Activated naive CD4-positive, alpha-beta T cell treated with anti-CD3 and anti-CD28 coated beads for 36 hours (primary cell): ENCODE results near the gene WDR31. TPM values are rescaled to one million over a fixed set of nuclear protein-coding genes. Genes with fewer than 3 reads are reported as not detected.

Experiments used
- CTCF ChIA-PET: fragments of 350-600 bp; sonication (Branson Sonifier 250); formaldehyde crosslinking; loops from one replicate; lab custom pipeline; 2021; ENCODE audit warnings: antibody characterized with exemption; lab: Charles Lee
- DNase-seq: peaks from one replicate; pipeline ENCODE4 v3.0.0-alpha.2; 2020
- H3K27ac Mint-ChIP-seq: one replicate; pipeline ENCODE4 v1.8.0; 2021; ENCODE audit warnings: mild to moderate bottlenecking, mixed read lengths
- H3K27me3 Mint-ChIP-seq: one replicate; pipeline ENCODE4 v1.8.0; 2021; ENCODE audit warnings: low read depth, mixed read lengths
- H3K36me3 Mint-ChIP-seq: one replicate; pipeline ENCODE4 v1.8.0; 2021; ENCODE audit warnings: low read depth, mixed read lengths
- H3K4me1 Mint-ChIP-seq: one replicate; pipeline ENCODE4 v1.8.0; 2021; ENCODE audit warnings: low read depth, mixed read lengths
- H3K4me3 Mint-ChIP-seq: one replicate; pipeline ENCODE4 v1.8.0; 2021; ENCODE audit warnings: mild to moderate bottlenecking, moderate library complexity, mixed read lengths
- H3K9me3 Mint-ChIP-seq: one replicate; pipeline ENCODE4 v1.8.0; 2021; ENCODE audit warnings: mixed read lengths
- intact Hi-C: fragments of 100-400 bp; cut with micrococcal nuclease; formaldehyde crosslinking; loops from one replicate; pipeline ENCODE4 v1.15.1; 2023
- total RNA-seq, 2 experiments: library from RNA; stranded (reverse); gene quantifications; one replicate each; pipeline ENCODE4 v1.2.3, GENCODE V29; 2021

WDR31 gene
- total RNA-seq, 2 experiments from 2014 or later = 0.81 to 0.88 TPM

DNA sequence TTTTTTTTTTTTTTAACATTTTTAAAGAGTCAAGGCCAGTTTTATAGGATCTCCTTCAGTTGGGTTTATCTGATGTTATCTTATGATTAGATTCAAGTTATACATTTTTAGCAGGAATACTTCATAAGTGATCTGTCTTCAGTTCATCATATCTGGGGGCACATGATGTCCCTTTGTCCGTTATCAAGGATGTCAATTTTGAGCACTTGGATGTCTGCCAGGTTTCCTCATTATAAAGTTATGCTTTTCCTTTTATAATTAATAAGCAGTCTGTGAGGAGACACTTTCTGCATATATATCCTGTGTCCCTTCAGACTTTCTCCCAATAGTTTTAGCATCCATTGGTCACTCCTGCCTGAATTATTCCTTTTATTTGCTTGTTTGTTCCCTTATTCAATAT lies 24.9 kb upstream of the WDR31 start:
- no peaks in the 10 kb centered on the region for H3K27me3 Mint-ChIP-seq
- CTCF ChIA-PET = interaction anchor here (1.4 kb wide), 1 partner anchor 15 kb away, joined by 3 read pairs; the partner anchor contains the start of gene BSPRY

DNA sequence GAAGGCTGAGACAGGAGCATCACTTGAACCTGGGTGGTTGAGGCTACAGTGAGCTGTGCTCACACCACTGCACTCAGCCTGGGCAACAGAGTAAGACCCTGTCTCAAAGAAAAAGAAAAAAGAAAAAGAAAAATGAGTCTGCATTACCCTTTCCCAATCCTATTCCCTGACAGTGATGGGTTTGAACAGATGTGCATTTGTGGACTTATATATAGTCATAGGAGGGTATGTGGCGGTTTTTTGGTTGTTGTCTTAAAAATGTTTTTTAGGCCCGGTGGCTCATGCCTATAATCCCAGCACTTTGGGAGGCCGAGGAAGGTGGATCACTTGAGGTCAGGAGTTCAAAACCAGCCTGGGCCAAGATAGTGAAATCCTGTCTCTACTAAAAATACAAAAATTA lies 23.3 kb upstream of the WDR31 start:
- CTCF ChIA-PET = interaction anchor here (1.4 kb wide), 1 partner anchor 13 kb away, joined by 3 read pairs; the partner anchor contains the start of gene HDHD3
- no peak overlapping the region for H3K27ac Mint-ChIP-seq
- no peaks in the 10 kb centered on the region for H3K36me3 Mint-ChIP-seq

More for the DNA sequence above, 24.9 kb upstream of the WDR31 start:
- Mint-ChIP-seq H3K9me3 (no peaks in the 10 kb centered on the region), H3K27ac (no peak overlapping the region), H3K36me3 (no peaks in the 10 kb centered on the region), H3K4me1 (peaks cover 11% of the 10 kb centered on the region), H3K4me3 (no peak overlapping the region)
- intact Hi-C loops = no loop called here
- DNase-seq = no peak

GRCh38 chr9:113361304-113362018 lies 21.4 kb upstream of the WDR31 start:
- Mint-ChIP-seq H3K27me3 (peaks cover 3% of the 10 kb centered on the region), H3K27ac (peak overlapping the region; percentile 15), H3K36me3 (no peaks in the 10 kb centered on the region), H3K4me3 (no peak overlapping the region), H3K4me1 (peaks cover 11% of the 10 kb centered on the region), H3K9me3 (no peaks in the 10 kb centered on the region)
- peak; percentile 35 for DNase-seq
- CTCF ChIA-PET = interaction anchor here (0.8 to 1.1 kb wide), 3 partner anchors 10 to 87 kb away, joined by 3 to 4 read pairs (median 4); no protein-coding TSS in a partner anchor
- intact Hi-C loops = no loop called here

More for the DNA sequence above, 23.3 kb upstream of the WDR31 start:
- intact Hi-C loops = no loop called here
- Mint-ChIP-seq H3K4me3 (no peak overlapping the region), H3K9me3 (no peaks in the 10 kb centered on the region), H3K4me1 (peaks cover 11% of the 10 kb centered on the region), H3K27me3 (no peaks in the 10 kb centered on the region)
- no peak for DNase-seq

DNA sequence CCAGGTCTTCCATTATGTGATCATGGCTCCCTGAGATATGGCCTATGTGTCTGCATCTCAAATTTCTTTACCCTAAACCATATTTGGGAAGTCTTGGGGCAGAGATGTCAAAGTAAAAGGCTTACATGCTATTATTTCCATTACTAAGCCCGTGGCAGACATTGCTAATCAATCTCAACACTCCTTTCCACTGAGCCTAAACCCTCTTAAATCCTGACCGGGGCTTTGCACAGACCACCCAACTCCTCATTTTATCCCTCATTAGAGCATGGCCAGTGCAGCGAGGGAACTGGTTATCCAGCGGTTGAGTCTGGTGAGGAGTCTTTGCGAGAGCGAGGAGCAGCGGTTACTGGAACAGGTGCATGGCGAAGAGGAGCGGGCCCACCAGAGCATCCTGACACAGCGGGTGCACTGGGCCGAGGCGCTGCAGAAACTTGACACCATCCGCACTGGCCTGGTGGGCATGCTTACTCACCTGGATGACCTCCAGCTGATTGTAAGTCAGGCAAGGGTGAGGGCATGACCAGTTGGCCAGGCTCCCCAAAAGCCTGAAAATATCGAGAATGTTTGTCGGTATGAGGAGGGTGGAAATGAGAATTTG lies 20.3 kb upstream of the WDR31 start:
- CTCF ChIA-PET = no interaction called here
- intact Hi-C loops = no loop called here
- peaks cover 11% of the 10 kb centered on the region for H3K4me1 Mint-ChIP-seq

GRCh38 chr9:113359385-113359784 lies 19.3 kb upstream of the WDR31 start:
- H3K36me3 Mint-ChIP-seq = no peaks in the 10 kb centered on the region
- no peak for DNase-seq
- H3K4me3 Mint-ChIP-seq = no peak overlapping the region
- CTCF ChIA-PET = interaction anchor here (0.6 kb wide), 1 partner anchor 273 kb away, joined by 3 read pairs; no protein-coding TSS in a partner anchor
- no peak overlapping the region for H3K27ac Mint-ChIP-seq
- intact Hi-C loops = no loop called here
- H3K27me3 Mint-ChIP-seq = peaks cover 3% of the 10 kb centered on the region
- H3K4me1 Mint-ChIP-seq = peaks cover 11% of the 10 kb centered on the region
- no peaks in the 10 kb centered on the region for H3K9me3 Mint-ChIP-seq

More for the DNA sequence above, 20.3 kb upstream of the WDR31 start:
- DNase-seq = no peak
- no peak overlapping the region for H3K27ac Mint-ChIP-seq
- no peaks in the 10 kb centered on the region for H3K9me3 Mint-ChIP-seq
- H3K36me3 Mint-ChIP-seq = no peaks in the 10 kb centered on the region
- peaks cover 3% of the 10 kb centered on the region for H3K27me3 Mint-ChIP-seq
- no peak overlapping the region for H3K4me3 Mint-ChIP-seq

DNA sequence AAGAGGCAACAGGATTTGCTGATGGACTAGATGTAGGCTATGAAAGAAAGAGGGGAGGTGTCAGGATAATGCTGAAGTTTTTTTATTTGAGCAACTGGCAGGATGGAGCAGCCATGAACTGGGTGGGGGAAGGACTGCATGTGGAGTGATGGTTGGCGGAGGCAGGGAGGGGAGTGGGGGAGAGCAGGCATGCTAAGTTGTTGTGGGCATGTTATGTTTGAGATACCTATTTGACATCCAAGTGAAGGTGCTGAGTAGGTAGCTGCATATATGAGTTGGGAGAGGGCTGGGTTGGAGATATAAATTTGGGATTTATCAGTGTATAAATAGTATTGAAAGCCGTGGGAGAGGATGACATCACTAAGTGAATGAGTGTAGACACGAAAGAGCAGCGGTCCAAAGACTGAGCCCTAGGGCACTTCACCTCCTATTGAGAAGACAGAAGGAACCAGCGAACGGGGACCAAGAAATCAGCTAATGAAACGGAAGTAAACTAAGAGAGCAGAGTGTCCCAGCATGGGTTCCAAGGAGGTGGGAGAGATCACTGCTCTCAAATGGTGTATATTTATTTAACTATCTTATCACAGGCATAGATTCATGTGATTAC lies 16.7 kb upstream of the WDR31 start:
- CTCF ChIA-PET = no interaction called here
- DNase-seq = no peak
- peaks cover 17% of the 10 kb centered on the region for H3K4me1 Mint-ChIP-seq
- H3K36me3 Mint-ChIP-seq = no peaks in the 10 kb centered on the region
- peaks cover 18% of the 10 kb centered on the region for H3K27me3 Mint-ChIP-seq
- intact Hi-C loops = no loop called here
- H3K27ac Mint-ChIP-seq = no peak overlapping the region
- no peaks in the 10 kb centered on the region for H3K9me3 Mint-ChIP-seq
- H3K4me3 Mint-ChIP-seq = no peak overlapping the region

- Mint-ChIP-seq H3K27me3 (peaks cover 29% of the 10 kb centered on the region), H3K4me1 (peaks cover 22% of the 10 kb centered on the region), H3K4me3 (no peak overlapping the region), H3K9me3 (no peaks in the 10 kb centered on the region), H3K27ac (no peak overlapping the region), H3K36me3 (no peaks in the 10 kb centered on the region)
- DNase-seq = no peak
- intact Hi-C loops = no loop called here
- CTCF ChIA-PET = interaction anchor here (0.6 kb wide), 1 partner anchor 35 kb away, joined by 4 read pairs; no protein-coding TSS in a partner anchor
Observed at GRCh38 chr9:113355040-113355596, 15.0 kb upstream of the WDR31 start.

- no peaks in the 10 kb centered on the region for H3K9me3 Mint-ChIP-seq
- intact Hi-C loops = no loop called here
- no peak overlapping the region for H3K27ac Mint-ChIP-seq
- no peak overlapping the region for H3K4me3 Mint-ChIP-seq
- no peaks in the 10 kb centered on the region for H3K36me3 Mint-ChIP-seq
- peaks cover 40% of the 10 kb centered on the region for H3K4me1 Mint-ChIP-seq
- DNase-seq = no peak
- H3K27me3 Mint-ChIP-seq = peaks cover 29% of the 10 kb centered on the region
- CTCF ChIA-PET = no interaction called here
Observed at GRCh38 chr9:113352411-113352810, 12.3 kb upstream of the WDR31 start.

DNA sequence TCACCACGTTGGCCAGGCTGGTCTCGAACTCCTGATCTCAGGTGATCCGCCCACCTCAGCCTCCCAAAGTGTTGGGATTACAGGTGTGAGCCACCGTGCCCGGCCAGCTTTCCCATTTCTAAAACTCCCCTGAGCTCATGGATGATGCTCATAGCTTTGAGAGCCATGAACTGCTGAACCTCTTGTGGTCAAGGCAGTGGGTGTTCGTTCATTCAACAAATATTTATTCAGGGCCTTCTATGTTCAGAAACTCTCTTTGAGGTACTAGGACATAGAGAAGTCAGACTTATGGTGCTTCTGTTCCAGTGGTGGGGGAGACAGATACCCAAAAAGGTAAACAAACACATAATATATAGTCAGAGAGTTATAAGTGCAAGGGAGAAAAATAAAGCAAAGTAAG lies 11.9 kb upstream of the WDR31 start:
- no peak overlapping the region for H3K4me3 Mint-ChIP-seq
- H3K4me1 Mint-ChIP-seq = peaks cover 43% of the 10 kb centered on the region

DNA sequence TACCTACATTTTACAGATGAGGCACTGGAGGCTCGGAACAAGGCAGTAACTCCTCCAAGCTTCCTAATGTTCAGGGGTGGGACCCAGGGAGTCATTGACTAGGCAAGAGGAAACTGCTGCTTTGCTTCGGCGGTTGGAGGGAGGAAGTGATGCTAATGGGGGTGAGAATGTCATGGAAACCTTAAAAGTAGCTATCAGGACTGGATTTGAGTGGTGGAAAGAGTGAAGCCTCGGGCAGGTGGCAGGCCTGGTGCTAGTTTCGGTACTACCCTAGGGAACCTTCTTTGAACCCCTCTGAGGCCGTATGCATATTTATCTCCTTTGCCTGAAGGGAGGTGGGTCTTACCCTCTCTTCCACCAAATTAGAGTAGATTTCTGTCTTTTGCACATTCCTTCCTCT lies 10.9 kb upstream of the WDR31 start:
- no peaks in the 10 kb centered on the region for H3K36me3 Mint-ChIP-seq
- CTCF ChIA-PET = interaction anchor here (0.9 to 1.9 kb wide), 7 partner anchors 9 to 76 kb away, joined by 3 to 8 read pairs (median 3); partner anchors contain the start of genes CDC26, PRPF4 and WDR31
- peak; percentile 68 for DNase-seq
- H3K27ac Mint-ChIP-seq = peak overlapping the region; percentile 84
- H3K27me3 Mint-ChIP-seq = peaks cover 26% of the 10 kb centered on the region
- H3K4me1 Mint-ChIP-seq = peaks cover 50% of the 10 kb centered on the region
- H3K9me3 Mint-ChIP-seq = no peaks in the 10 kb centered on the region
- peak overlapping the region; percentile 87 for H3K4me3 Mint-ChIP-seq
- intact Hi-C loops = loop anchor here (1.0 to 2.0 kb wide), 4 partner anchors 25 to 166 kb away; partner anchors contain the start of genes ALAD, CDC26, HDHD3 and PRPF4

More for the DNA sequence above, 11.9 kb upstream of the WDR31 start:
- CTCF ChIA-PET = interaction anchor here (1.0 kb wide), 1 partner anchor 42 kb away, joined by 5 read pairs; no protein-coding TSS in a partner anchor
- no peaks in the 10 kb centered on the region for H3K36me3 Mint-ChIP-seq
- DNase-seq = no peak
- H3K27me3 Mint-ChIP-seq = peaks cover 29% of the 10 kb centered on the region
- intact Hi-C loops = no loop called here
- no peak overlapping the region for H3K27ac Mint-ChIP-seq
- no peaks in the 10 kb centered on the region for H3K9me3 Mint-ChIP-seq

- Mint-ChIP-seq H3K9me3 (no peaks in the 10 kb centered on the region), H3K36me3 (no peaks in the 10 kb centered on the region), H3K27ac (peak overlapping the region; percentile 84), H3K27me3 (peaks cover 26% of the 10 kb centered on the region), H3K4me3 (peak overlapping the region; percentile 87), H3K4me1 (peaks cover 58% of the 10 kb centered on the region)
- peak; percentile 62 for DNase-seq
- CTCF ChIA-PET = interaction anchor here (0.9 to 1.9 kb wide), 8 partner anchors 8 to 77 kb away, joined by 3 to 8 read pairs (median 3); partner anchors contain the start of genes CDC26, PRPF4 and WDR31
- intact Hi-C loops = loop anchor here (2.0 kb wide), 3 partner anchors 51 to 167 kb away; partner anchors contain the start of genes ALAD, CDC26 and PRPF4
Observed at GRCh38 chr9:113350107-113350661, 10.1 kb upstream of the WDR31 start.
